ENCODE measurements around the gene TNFAIP8. TPM values are rescaled to one million over a fixed set of nuclear protein-coding genes. Genes with fewer than 3 reads are reported as not detected.

The TNFAIP8 gene
- total and polyA plus RNA-seq, 9 of the 15 experiments (the other 6 are each of a cell fraction or from before 2014, with no cell fraction given) = 29.9 to 52.2 (median 44.8) TPM

- Histone ChIP-seq H3K27me3 (ENCODE audit: control insufficient read depth in 2 of 2, insufficient read depth in 2 of 2, low read length in 2 of 2) (no peaks in the 10 kb centered on the region), H3K27ac (ENCODE audit: extremely low read depth, low read depth, low read length) (peak overlapping the region; percentile 50; the same call in 2 of the 3 replicates), H4K20me1 (replicated peaks; ENCODE audit: control insufficient read depth, insufficient read depth, low read length) (no peaks in the 10 kb centered on the region), H3K79me2 (ENCODE audit: control insufficient read depth, insufficient read depth, low read length) (no peaks in the 10 kb centered on the region), H3K36me3 (ENCODE audit: control insufficient read depth, insufficient read depth, low read length) (no peaks in the 10 kb centered on the region), H2AFZ (ENCODE audit: low read depth, low read length) (peak overlapping the region; percentile 92), H3K4me3 (peak overlapping the region; percentile 29), H3K4me1 (replicated peaks in 1 of 2; ENCODE audit: control insufficient read depth in 2 of 2, insufficient read depth in 2 of 2, low read length in 2 of 2) (peaks cover 0 to 15% of the 10 kb centered on the region in 2 experiments; a peak in 4 of 5 replicates), H3K9ac (ENCODE audit: insufficient read depth in 1 of 2, low read depth in 2 of 2, low read length in 2 of 2) (peak overlapping the region; percentile 51 to 80; a peak in 3 of 4 replicates), H3K9me3 (replicated peaks; ENCODE audit: control insufficient read depth, insufficient read depth, low read depth, low read length) (no peaks in the 10 kb centered on the region), H3K4me2 (ENCODE audit: insufficient read depth, low read length) (peak overlapping the region; percentile 80), H3K9me1 (ENCODE audit: control insufficient read depth, insufficient read depth, low read length) (no peaks in the 10 kb centered on the region)
- intact Hi-C loops (cut with micrococcal nuclease) = loop anchor here (10.0 kb wide), 1 partner anchor 306 kb away; no protein-coding TSS in a partner anchor
- no TSS peak for BruUV-seq (replicated peaks)
- in situ Hi-C loops (cut with MboI) = no loop called here
- WGBS (ENCODE audit: insufficient coverage, low coverage, missing lambda C conversion rate) = 24% methylated on average over 8 of the region's 8 CpGs
- FAIRE-seq = no peak
- ChIA-PET CTCF (ENCODE audit: low intra/inter-chr PET ratio) (no interaction called here), POLR2A (interaction anchor here (0.7 kb wide), 1 partner anchor 118 kb away, joined by 3 read pairs; no protein-coding TSS in a partner anchor)
- ATAC-seq = peak; percentile 74
- DNase-seq (ENCODE audit: extremely low read depth in 1 of 4, low spot score in 3 of 4) = peak in 1 of 4 experiments; percentile 32
- TF ChIP-seq NR3C1 (CRISPR knock-in tag; IDR thresholded peaks at IDR 0.05) = no peak
- TF ChIP-seq KLF6 (CRISPR knock-in tag; IDR thresholded peaks at IDR 0.05; ENCODE audit: borderline replicate concordance) = no peak
- TF ChIP-seq DACH1 (IDR thresholded peaks at IDR 0.05; ENCODE audit: partially characterized antibody) = no peak
- TF ChIP-seq, protein P1, sequence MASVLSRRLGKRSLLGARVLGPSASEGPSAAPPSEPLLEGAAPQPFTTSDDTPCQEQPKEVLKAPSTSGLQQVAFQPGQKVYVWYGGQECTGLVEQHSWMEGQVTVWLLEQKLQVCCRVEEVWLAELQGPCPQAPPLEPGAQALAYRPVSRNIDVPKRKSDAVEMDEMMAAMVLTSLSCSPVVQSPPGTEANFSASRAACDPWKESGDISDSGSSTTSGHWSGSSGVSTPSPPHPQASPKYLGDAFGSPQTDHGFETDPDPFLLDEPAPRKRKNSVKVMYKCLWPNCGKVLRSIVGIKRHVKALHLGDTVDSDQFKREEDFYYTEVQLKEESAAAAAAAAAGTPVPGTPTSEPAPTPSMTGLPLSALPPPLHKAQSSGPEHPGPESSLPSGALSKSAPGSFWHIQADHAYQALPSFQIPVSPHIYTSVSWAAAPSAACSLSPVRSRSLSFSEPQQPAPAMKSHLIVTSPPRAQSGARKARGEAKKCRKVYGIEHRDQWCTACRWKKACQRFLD (CRISPR knock-in tag; IDR thresholded peaks at IDR 0.05) = 0 out of 2 replicates have a peak, but pooled peaks have one; percentile 1
- TF ChIP-seq ZFPM2 (CRISPR knock-in tag; IDR thresholded peaks at IDR 0.05) = no peak
- no peak for TF ChIP-seq MEIS2 (IDR thresholded peaks at IDR 0.05; ENCODE audit: partially characterized antibody)
- no peak for TF ChIP-seq MAZ (CRISPR knock-in tag; conservative IDR thresholded peaks at IDR 0.05 in 1 of 2, IDR thresholded peaks at IDR 0.05 in 1 of 2)
- TF ChIP-seq MEF2D (tag; conservative IDR thresholded peaks at IDR 0.05; ENCODE audit: low read depth) = no peak
- peak in 2 of 3 experiments; percentile 47 to 80 for TF ChIP-seq YY1 (IDR thresholded peaks at IDR 0.05; ENCODE audit: borderline replicate concordance in 1 of 3, control insufficient read depth in 1 of 3, extremely low read depth in 1 of 3, insufficient read depth in 3 of 3, insufficient read length in 1 of 3, insufficient replicate concordance in 2 of 3, low read depth in 1 of 3, low read length in 2 of 3)
- no peak for TF ChIP-seq NCOR1 (IDR thresholded peaks at IDR 0.05)
- TF ChIP-seq PRDM10 (IDR thresholded peaks at IDR 0.05; ENCODE audit: partially characterized antibody) = peak; percentile 27
- TF ChIP-seq NR0B1 (IDR thresholded peaks at IDR 0.05; ENCODE audit: partially characterized antibody) = no peak
- 0 out of 2 replicates have a peak, but pooled peaks have one; percentile 4 for TF ChIP-seq ELF1 (tag; IDR thresholded peaks at IDR 0.05)
- no peak for TF ChIP-seq NUFIP1 (IDR thresholded peaks at IDR 0.05; ENCODE audit: partially characterized antibody)
- peak; percentile 48 to 61; a peak in 2 of 4 replicates for TF ChIP-seq FOXK2 (conservative IDR thresholded peaks at IDR 0.05 in 1 of 2, IDR thresholded peaks at IDR 0.05 in 1 of 2; ENCODE audit: low read depth in 2 of 2)
Observed at GRCh38 chr5:119439140-119439631, 83.4 kb downstream of the TNFAIP8 start.
